HL-60 (cell line): ENCODE data around the gene ATP5PO.

ENCODE experiments used
- DNase-seq, 2 experiments: peaks; one replicate each; pipeline ENCODE4 v3.0.0-alpha.2; 2010 to 2020; ENCODE audit warnings: low read depth in 1 of 2, low spot score in 1 of 2
- H3K27ac ChIP-seq: fragments of 250-450 bp; sonication (Bioruptor Pico); replicated peaks from 2 replicates; pipeline ENCODE4 v1.5.1; 2020; ENCODE audit warnings: mild to moderate bottlenecking, moderate library complexity
- H3K27me3 ChIP-seq: fragments of 250-450 bp; sonication (Bioruptor Pico); 2 replicates; pipeline ENCODE4 v1.5.1; 2021; ENCODE audit warnings: mild to moderate bottlenecking, moderate library complexity; ENCODE audit not compliant: insufficient read depth, poor library complexity, severe bottlenecking
- H3K4me3 ChIP-seq: replicated peaks from 2 replicates; pipeline ENCODE4 v1.5.1; 2011; ENCODE audit warnings: mild to moderate bottlenecking, control low read depth, low read length; ENCODE audit not compliant: insufficient read depth
- CTCF ChIP-seq: IDR thresholded peaks from one replicate; pipeline ENCODE4 v1.5.1; 2011; ENCODE audit warnings: low read length, control low read depth, inconsistent platforms; ENCODE audit not compliant: insufficient read depth
- GABPA ChIP-seq: IDR thresholded peaks from 2 replicates; pipeline ENCODE4 v1.6.1; 2012; ENCODE audit warnings: low read depth
- POLR2AphosphoS5 ChIP-seq: IDR thresholded peaks from 2 replicates; pipeline ENCODE4 v1.6.1; 2012; ENCODE audit warnings: low read depth
- REST ChIP-seq: IDR thresholded peaks from 2 replicates; pipeline ENCODE4 v1.6.1; 2012; ENCODE audit warnings: low read depth; ENCODE audit not compliant: insufficient replicate concordance
- SPI1 ChIP-seq: IDR thresholded peaks from 2 replicates; pipeline ENCODE4 v1.6.1; 2012; ENCODE audit warnings: low read depth, mild to moderate bottlenecking, borderline replicate concordance

ATP5PO gene

GRCh38 chr21:33886321-33886720 is 29.3 kb downstream of the ATP5PO start:
- no peak for TF ChIP-seq SPI1
- no peak for TF ChIP-seq GABPA
- TF ChIP-seq POLR2AphosphoS5 = no peak
- TF ChIP-seq REST = no peak
- TF ChIP-seq CTCF = no peak
- Histone ChIP-seq H3K4me3 (no peak overlapping the region), H3K27me3 (no peaks in the 10 kb centered on the region), H3K27ac (no peak overlapping the region)
- DNase-seq = no peak

GRCh38 chr21:33885172-33885514 is 30.5 kb downstream of the ATP5PO start:
- H3K4me3 ChIP-seq = no peak overlapping the region
- no peaks in the 10 kb centered on the region for H3K27me3 ChIP-seq
- TF ChIP-seq GABPA (no peak), REST (no peak), POLR2AphosphoS5 (no peak), SPI1 (no peak), CTCF (no peak)
- no peak overlapping the region for H3K27ac ChIP-seq
- no peak for DNase-seq

- TF ChIP-seq REST (no peak), POLR2AphosphoS5 (no peak), CTCF (no peak), GABPA (no peak), SPI1 (no peak)
- no peak for DNase-seq
- no peak overlapping the region for H3K4me3 ChIP-seq
Observed at GRCh38 chr21:33884376-33885171, 31.0 kb downstream of the ATP5PO start.

More at GRCh38 chr21:33884376-33885171, 31.0 kb downstream of the ATP5PO start:
- H3K27me3 ChIP-seq = no peaks in the 10 kb centered on the region
- no peak overlapping the region for H3K27ac ChIP-seq
